Stimulated activated CD4-positive, alpha-beta T cell treated with anti-CD3 and anti-CD28 coated beads, Interleukin-12 subunit alpha, Interleukin-12 subunit beta, amount 100 ng/mL, for 48 hours (primary cell): ENCODE measurements around the gene PKMYT1.

ENCODE experiments used
- DNase-seq, 3 donors: peaks; one replicate each; pipeline ENCODE4 v3.0.0-alpha.2; 2020; ENCODE audit warnings: low read depth in 2 of 3, low spot score in 1 of 3

Gene PKMYT1

DNA sequence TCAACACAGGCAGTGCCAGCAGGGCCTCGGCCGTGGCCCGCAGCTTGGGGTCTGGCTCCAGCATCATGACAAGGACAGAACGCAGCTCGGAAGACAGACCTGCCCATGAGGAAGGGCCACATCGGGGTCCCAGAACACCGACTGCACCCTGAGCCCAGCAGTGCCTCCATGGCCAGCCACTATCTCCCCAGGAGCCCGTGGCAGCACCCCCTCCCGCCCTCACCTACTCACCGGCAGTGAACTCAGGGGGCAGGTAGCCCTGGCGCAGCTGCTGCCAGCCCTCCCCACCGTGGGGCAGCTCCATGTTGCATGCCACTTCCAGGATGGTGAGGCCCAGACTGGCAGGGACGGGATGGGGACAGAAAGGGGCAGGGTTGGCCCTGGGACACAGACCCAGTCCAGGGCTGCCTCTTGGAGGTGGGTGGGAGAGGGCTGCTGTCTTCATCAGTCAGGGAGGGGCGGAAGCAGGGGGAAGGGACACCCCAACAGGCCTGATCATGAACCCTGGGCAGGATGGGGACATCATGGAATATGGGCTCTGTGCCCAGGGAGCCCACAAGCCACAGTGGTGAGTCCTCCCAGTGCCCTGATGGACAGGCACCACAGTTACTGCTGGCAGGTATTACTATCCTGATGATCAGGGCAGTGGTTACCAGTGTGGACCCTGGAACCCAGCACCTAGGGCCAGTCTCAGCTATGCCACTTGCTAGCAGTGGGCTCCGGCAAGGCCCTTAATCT lies 5.8 kb downstream of the PKMYT1 start:
- no peak for DNase-seq

DNA sequence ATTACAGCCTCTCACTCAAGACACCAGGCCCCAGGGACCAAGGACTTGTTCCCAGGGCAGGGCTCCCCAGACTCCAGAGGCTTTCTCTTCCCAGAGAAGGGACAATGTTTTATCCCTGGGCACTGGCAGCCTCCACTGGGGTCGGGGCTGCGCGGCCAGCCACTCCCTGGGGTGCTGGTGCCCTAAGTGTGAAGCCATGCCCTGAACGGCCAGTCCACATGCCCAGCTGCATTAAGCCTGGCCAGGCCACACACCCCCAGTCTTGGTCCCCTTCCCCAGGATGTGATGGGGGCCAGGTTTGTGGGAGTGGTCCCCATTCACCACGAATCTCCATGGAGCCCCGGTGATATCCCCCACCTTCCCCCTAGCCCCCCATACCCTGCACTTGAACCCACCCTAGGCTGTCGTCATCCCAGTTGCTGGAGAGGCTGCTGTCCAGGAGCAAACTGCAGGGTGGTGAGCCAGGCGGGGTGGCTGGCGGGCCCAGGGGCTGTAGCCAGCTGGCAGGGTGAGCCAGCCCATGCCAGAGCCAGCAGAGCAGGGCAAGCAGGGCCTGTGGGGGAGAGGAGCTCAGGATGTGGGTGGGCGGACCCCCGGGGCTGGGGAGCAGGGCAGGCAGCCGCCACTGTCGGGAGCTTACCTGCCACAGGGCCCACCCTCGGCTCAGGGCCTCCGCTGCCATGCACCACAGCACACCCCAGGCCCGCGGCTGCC lies 6.5 kb downstream of the PKMYT1 start:
- no peak for DNase-seq

DNA sequence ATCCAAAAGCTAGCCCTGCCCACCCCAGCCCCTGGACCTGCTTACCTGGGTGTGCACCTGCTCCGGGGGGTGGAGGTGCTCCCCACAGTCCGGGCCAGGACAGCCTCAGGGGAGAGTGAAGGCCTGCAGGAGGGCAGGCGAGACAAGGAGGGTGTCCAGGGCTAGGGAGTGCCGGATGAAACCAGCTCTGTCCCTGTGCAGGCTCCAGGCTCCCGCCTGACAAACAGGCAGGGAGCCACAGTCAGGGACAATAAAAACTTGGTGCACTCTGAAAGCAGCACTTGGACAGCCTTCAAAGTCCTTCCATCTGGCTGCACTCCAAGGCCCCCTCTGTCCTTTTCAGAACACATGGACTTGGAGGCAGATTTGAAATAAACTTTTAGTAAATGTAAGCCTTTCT lies 7.2 kb downstream of the PKMYT1 start:
- no peak for DNase-seq

DNA sequence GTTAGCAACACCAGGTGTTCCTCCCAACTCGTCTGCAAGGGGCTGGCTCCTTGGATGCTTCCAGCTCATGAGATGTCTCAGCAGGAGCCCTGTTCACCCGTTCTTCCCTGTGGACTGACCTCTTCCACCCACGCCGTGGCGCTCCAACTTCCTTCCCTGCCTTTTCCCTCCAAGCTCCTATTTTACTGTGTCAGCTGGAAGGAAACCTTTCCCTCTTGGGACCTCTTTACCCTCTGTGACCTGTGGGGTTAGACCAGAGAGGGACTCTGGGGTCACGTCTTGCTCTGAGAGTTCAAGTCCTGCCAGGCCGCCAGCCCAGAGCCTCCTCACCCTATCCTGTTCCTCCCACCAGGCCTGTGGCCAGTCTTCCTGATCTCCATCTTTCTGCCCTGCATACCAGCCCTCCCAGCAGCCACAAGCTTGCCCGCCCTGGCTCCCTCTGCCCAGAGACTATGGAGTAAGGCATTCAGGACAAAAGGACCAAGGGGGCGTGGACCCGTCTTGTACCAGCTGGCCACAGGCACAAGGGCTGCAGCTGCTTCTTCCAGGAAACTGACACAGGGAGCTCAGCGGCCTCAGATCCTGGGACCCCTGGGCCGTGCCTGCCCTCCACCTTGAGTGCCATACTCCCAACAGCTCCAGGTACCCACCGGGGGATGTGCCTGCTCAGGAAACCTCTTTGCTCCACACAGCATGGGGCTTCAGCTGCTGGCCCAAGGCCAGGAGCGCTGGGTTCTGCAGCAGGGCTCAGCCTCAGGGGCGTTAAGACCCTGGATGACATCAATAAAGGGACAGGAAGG lies 8.1 kb downstream of the PKMYT1 start:
- DNase-seq, result no peak

- DNase-seq, result no peak
Measured at GRCh38 chr16:2971134-2971984, 8.9 kb downstream of the PKMYT1 start.

DNA sequence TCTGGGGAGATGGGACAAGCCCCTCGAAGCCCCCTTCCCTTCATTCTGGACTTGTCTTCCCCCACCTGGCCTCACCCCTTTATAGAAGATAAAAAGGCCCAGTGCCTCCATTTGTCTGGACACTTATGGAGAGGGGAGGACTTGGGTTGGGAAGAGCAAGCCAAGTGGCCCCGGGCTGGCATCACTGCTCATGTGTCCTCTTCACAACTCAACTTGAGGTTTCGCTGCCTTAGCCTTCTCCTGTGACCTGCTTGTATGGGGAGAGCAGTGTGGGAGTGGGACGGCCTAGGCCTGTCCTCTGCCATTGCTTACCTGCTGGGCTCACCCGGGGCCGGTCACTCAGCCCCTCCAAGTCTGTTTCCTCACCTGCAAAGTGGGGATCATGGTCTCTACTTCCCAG lies 9.7 kb downstream of the PKMYT1 start:
- no peak for DNase-seq

- peak; percentile 74 to 84 (median 77) for DNase-seq
Measured at GRCh38 chr16:2969545-2970521, 10.4 kb downstream of the PKMYT1 start.

GRCh38 chr16:2968738-2969544 lies 11.3 kb downstream of the PKMYT1 start, which contains the start of gene PAQR4:
Gene PAQR4, plus strand, starts transcription at chr16:2969348. Its CDS starts 327 bp downstream, at chr16:2969675.
- peak; percentile 67 to 82 (median 76) for DNase-seq

DNA sequence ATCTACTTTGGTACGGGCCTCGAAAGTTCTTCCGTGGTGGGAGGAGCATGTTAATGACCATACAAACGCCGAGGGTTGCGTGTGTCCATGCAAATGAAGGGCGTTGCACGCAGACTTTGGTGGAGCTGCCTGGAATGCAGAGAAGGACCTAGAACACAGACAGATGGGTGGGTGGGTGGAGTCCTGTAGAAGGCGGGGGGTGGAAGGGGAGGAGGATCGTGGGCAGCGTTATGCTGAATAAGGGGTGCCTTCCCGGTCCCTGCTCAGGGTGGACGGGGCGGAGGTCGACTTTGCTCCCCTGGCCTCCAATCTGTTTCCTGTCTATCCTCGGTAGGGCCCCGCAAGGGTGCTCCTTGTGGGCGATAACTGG lies 11.9 kb downstream of the PKMYT1 start:
- no peak for DNase-seq

DNA sequence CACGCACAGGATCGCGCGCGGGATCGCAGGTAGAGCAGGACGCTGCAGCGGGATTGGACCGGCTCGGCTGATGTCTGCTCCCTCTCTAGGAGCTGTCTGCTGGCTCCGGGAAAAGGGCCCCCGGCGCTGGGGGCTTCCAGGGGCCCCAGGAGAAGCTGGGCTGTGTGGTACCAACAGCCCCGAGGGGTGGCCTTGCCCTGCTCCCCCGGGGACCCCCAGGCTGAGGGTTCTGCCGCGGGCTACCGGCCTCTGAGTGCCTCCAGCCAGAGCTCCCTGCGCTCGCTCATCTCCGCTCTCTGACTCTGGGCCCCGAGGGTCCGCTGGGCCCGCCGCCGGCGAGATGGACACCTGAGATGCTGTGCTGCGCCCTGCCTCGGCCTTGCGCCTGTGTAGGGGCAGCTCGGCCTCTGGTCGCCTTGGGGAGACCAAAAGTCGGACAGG lies 12.5 kb downstream of the PKMYT1 start:
- no peak for DNase-seq

DNA sequence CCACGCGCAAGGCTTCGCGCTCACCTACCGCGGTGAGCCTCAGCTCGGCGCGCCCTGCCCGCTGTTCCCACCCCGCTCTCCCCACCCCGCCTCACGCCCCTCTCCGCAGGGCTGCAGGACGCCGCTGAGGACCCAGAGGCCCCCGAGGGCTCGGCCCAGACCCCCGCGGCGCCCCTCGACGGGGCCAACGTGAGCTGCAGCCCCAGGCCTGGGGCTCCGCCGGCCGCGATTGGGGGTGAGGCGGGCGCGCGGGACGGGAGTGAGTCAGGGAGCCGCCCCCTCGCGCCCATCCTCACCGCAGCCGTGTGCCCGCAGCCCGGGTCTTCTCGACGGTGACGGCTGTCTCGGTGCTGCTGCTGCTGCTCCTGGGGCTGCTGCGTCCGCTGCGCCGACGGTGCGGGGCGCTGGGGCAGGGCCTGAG lies 13.0 kb downstream of the PKMYT1 start:
- no peak for DNase-seq

- DNase-seq, result no peak
Measured at GRCh38 chr16:2966808-2967191, 13.4 kb downstream of the PKMYT1 start.

- no peak for DNase-seq
Measured at GRCh38 chr16:2966043-2966807, 14.0 kb downstream of the PKMYT1 start.

GRCh38 chr16:2964475-2965336 lies 15.5 kb downstream of the PKMYT1 start:
- DNase-seq, result peak in 2 of 3 donors; percentile 48 to 63

DNA sequence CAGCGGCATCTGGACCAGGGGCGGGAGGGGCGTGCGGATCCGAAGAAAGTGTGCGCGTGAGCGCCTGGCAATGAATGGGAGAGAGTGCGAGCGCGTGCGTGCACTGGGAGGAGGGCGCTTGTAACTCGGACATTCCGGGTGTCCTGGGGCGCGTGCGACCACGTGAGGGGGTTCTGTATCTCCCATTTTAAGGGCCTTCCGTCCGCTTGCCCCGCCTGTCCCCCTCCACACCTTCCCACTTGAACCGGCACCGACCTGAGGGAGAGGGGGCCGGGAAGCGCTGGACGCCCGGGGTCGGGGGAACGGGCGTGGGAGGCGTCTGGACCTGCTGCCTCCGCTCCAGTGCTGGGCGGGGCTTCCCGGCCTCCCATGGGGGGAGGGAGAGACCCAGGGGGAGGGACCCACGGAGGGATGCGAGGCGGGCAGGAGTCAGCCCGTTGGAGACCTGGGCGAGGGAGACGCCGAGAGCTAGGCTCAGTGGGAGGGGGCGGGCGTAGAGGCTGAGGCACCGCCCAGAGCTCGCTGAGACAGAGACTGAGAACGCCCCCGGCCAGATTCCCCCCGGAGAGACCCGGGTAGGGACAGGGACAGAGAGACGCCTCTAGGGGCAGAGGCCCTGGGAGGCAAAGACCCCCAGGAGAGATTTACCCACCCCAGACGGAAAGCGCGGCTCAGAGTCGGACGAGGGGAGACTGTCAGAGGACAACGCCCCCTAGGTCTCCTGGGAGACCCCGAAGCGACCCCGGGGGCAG lies 16.3 kb downstream of the PKMYT1 start, which contains the start of gene KREMEN2:
Gene KREMEN2 (plus strand): TSS at position 553 of the 752 bp plus-strand sequence. CDS start 246 bp downstream, outside the sequence.
- no peak for DNase-seq

DNA sequence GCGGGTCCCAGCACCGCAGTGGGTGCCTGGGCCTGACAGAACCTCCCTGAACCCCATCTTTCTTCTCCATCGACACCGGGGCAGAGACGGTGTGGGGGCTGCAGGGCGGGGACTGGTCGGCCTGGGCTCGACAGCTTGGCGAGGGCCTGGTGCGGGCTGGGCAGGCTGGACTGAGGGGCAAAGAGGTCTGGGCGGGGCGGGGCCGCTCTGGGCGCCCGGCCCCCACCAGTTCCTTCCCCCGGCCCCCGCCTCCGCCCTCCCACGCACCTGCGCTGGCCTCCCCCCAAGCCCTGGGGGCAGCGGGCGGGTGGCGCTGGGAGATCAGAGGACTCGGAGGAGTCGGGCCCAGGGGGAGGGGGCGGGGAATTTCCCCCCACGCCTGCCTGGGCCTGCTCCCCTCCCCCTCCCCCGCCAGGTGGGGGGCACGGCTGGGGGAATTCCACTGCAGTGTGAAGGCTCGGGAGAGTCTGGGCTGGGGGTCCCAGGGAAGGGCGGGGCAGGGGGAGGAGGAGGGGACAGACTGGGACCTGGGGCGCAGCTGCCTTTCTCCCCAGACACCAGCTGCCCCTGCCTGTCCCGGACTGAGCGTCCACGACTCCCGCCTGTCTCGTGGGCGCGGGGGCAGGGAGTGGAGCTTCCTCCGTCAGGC lies 17.0 kb downstream of the PKMYT1 start:
- DNase-seq, result no peak
